Measurements from ENCODE around the gene TTLL11. TPM values are rescaled to one million over a fixed set of nuclear protein-coding genes. Genes with fewer than 3 reads are reported as not detected.

Gene TTLL11
- polyA plus RNA-seq, 1 donor (not counting 4 experiments of a cell fraction or from before 2014, with no cell fraction given) = 8.0 TPM

DNA sequence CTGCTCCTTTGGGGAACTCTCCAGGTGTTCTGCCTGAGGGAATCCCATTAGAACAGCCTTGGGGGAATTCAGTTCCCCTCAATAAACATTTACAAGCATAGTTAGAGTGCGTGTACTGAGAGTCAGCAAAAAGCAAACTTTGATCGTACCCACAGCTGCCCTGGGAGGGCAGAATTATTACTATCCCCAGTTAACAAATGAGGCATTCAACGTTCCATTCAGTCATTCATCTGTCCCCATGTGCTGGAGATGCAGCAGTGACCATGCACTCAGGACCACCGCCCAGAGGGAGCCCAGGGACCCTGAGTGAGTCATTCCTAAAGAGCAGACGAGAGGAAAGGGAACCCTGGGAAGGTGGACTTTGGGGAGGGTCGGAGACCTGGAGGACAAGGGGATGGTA, 19.1 kb upstream of the TTLL11 start:
- FAIRE-seq = no peak
- Histone ChIP-seq H2AFZ (ENCODE audit: control insufficient read depth, low read length) (no peak overlapping the region), H3K4me1 (ENCODE audit: control insufficient read depth, extremely low read depth, insufficient read depth, low read length) (no peaks in the 10 kb centered on the region), H4K20me1 (ENCODE audit: control insufficient read depth, extremely low read depth, insufficient read depth, low read length) (no peaks in the 10 kb centered on the region), H3K4me3 (ENCODE audit: control insufficient read depth in 2 of 3, extremely low read depth in 1 of 3, insufficient read depth in 2 of 3, low read depth in 1 of 3, low read length in 3 of 3) (no peak overlapping the region), H3K27me3 (ENCODE audit: control insufficient read depth, extremely low read depth, insufficient read depth, low read length) (peaks cover 4% of the 10 kb centered on the region), H3K4me2 (ENCODE audit: control insufficient read depth, extremely low read depth, insufficient read depth, low read depth, low read length) (no peak overlapping the region), H3K9ac (ENCODE audit: control insufficient read depth, extremely low read depth, insufficient read depth, low read length) (no peak overlapping the region), H3K9me1 (ENCODE audit: control insufficient read depth, extremely low read depth, insufficient read depth, low read length) (no peaks in the 10 kb centered on the region), H3K79me2 (ENCODE audit: control insufficient read depth, insufficient read depth, low read length) (no peaks in the 10 kb centered on the region), H3K27ac (ENCODE audit: control insufficient read depth, insufficient read depth, low read length) (no peak overlapping the region), H3K36me3 (ENCODE audit: control insufficient read depth in 2 of 2, extremely low read depth in 1 of 2, insufficient read depth in 2 of 2, low read length in 2 of 2) (no peaks in the 10 kb centered on the region), H3K9me3 (ENCODE audit: control insufficient read depth, low read depth, low read length) (no peaks in the 10 kb centered on the region)
- dilution Hi-C loops (cut with MboI; ENCODE audit: extremely low pct_ligation_motif_present, low sequenced_read_pairs) = no loop called here
- TF ChIP-seq CTCF (optimal IDR thresholded peaks at IDR 0.05 in 1 of 3, IDR thresholded peaks at IDR 0.05 in 1 of 3, conservative IDR thresholded peaks at IDR 0.05 in 1 of 3; ENCODE audit: extremely low read depth in 1 of 3, insufficient read depth in 2 of 3, low read length in 3 of 3) = no peak
- no peak for TF ChIP-seq EZH2 (IDR thresholded peaks at IDR 0.05; ENCODE audit: low read length)
- DNase-seq (ENCODE audit: low read depth, low spot score) = no peak

DNA sequence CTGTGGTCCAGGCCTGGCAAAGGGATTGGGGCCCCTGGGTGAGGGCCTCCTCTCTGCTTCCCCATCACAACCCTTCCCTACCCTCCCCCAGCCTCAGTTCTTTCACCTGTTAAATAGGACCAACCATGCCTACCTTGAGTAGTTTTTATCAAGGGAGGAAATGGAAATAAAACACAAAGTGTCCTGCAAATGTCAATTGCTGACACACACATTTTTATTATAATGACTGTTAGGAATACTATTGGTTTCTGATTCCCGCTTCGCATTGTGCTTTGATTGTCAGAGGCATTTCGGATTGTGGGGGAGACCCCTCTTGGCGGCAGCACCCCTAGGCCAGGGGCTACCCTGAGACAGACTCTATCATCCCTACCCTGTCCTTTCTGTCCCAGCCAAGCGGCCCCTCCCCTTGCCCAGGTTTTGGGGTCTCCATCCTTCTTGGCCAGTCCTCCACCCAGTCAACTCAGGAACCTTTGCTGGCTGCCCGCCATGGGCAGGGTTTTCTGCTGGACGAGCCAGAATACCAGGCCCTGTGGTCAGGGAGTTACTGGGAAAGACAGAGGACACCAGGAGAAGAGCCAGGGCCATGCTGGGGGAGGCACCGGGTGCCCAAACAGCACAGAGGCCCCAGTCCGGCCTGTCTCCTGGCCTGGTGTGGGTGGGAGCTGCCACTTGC, 18.4 kb upstream of the TTLL11 start:
- no peak overlapping the region for H3K4me2 ChIP-seq (ENCODE audit: control insufficient read depth, extremely low read depth, insufficient read depth, low read depth, low read length)
- no peak overlapping the region for H2AFZ ChIP-seq (ENCODE audit: control insufficient read depth, low read length)
- H3K79me2 ChIP-seq (ENCODE audit: control insufficient read depth, insufficient read depth, low read length) = no peaks in the 10 kb centered on the region
- no peaks in the 10 kb centered on the region for H3K9me3 ChIP-seq (ENCODE audit: control insufficient read depth, low read depth, low read length)
- H4K20me1 ChIP-seq (ENCODE audit: control insufficient read depth, extremely low read depth, insufficient read depth, low read length) = no peaks in the 10 kb centered on the region
- dilution Hi-C loops (cut with MboI; ENCODE audit: extremely low pct_ligation_motif_present, low sequenced_read_pairs) = no loop called here
- no peak overlapping the region for H3K27ac ChIP-seq (ENCODE audit: control insufficient read depth, insufficient read depth, low read length)
- no peaks in the 10 kb centered on the region for H3K36me3 ChIP-seq (ENCODE audit: control insufficient read depth in 2 of 2, extremely low read depth in 1 of 2, insufficient read depth in 2 of 2, low read length in 2 of 2)
- no peak for DNase-seq (ENCODE audit: low read depth, low spot score)
- no peak overlapping the region for H3K4me3 ChIP-seq (ENCODE audit: control insufficient read depth in 2 of 3, extremely low read depth in 1 of 3, insufficient read depth in 2 of 3, low read depth in 1 of 3, low read length in 3 of 3)
- TF ChIP-seq EZH2 (IDR thresholded peaks at IDR 0.05; ENCODE audit: low read length) = no peak
- no peak for TF ChIP-seq CTCF (optimal IDR thresholded peaks at IDR 0.05 in 1 of 3, IDR thresholded peaks at IDR 0.05 in 1 of 3, conservative IDR thresholded peaks at IDR 0.05 in 1 of 3; ENCODE audit: extremely low read depth in 1 of 3, insufficient read depth in 2 of 3, low read length in 3 of 3)
- FAIRE-seq = no peak
- H3K4me1 ChIP-seq (ENCODE audit: control insufficient read depth, extremely low read depth, insufficient read depth, low read length) = no peaks in the 10 kb centered on the region
- no peaks in the 10 kb centered on the region for H3K9me1 ChIP-seq (ENCODE audit: control insufficient read depth, extremely low read depth, insufficient read depth, low read length)
- no peak overlapping the region for H3K9ac ChIP-seq (ENCODE audit: control insufficient read depth, extremely low read depth, insufficient read depth, low read length)
- peaks cover 4% of the 10 kb centered on the region for H3K27me3 ChIP-seq (ENCODE audit: control insufficient read depth, extremely low read depth, insufficient read depth, low read length)

All from keratinocyte (primary cell).